H1 (cell line): ENCODE data around the gene ANKH. TPM values are rescaled to one million over a fixed set of nuclear protein-coding genes. Genes with fewer than 3 reads are reported as not detected.

ENCODE experiments used
- CTCF ChIA-PET: fragments of 300-600 bp; sonication (Branson Sonifier 250); formaldehyde crosslinking; loops from one replicate; lab custom pipeline; 2021; ENCODE audit not compliant: partially characterized antibody; lab: Charles Lee
- POLR2A ChIA-PET: fragments of 300-600 bp; sonication (Branson Sonifier 250); formaldehyde crosslinking; loops from one replicate; lab custom pipeline; 2021; ENCODE audit warnings: inconsistent platforms; ENCODE audit not compliant: partially characterized antibody; lab: Charles Lee
- DNase-seq, 2 experiments: peaks; one replicate each; pipeline versions ENCODE4 v3.0.0 to v3.0.0-alpha.2; 2010 to 2022; ENCODE audit warnings: low spot score in 2 of 2, low read depth in 1 of 2, mixed read lengths in 1 of 2
- FAIRE-seq: peaks from 2 replicates; lab custom pipeline; 2011; peaks lifted over from hg19 to GRCh38; lab: Jason Lieb, UNC
- H2AFZ ChIP-seq: 2 replicates; pipeline ENCODE4 v1.8.1; 2012; ENCODE audit warnings: low read length, inconsistent platforms
- H2AK5ac ChIP-seq: 2 replicates; pipeline ENCODE4 v1.6.1; 2013; ENCODE audit warnings: low read depth, low read length
- H2BK120ac ChIP-seq: replicated peaks from 2 replicates; pipeline ENCODE3; 2013; ENCODE audit warnings: low read depth, low read length, inconsistent platforms
- H2BK12ac ChIP-seq: 2 replicates; pipeline ENCODE4 v1.6.1; 2013; ENCODE audit warnings: low read depth, low read length
- H2BK15ac ChIP-seq: 2 replicates; pipeline ENCODE4 v1.6.1; 2013; ENCODE audit warnings: low read length
- H2BK20ac ChIP-seq: 2 replicates; pipeline ENCODE4 v1.6.1; 2013; ENCODE audit warnings: low read length
- H2BK5ac ChIP-seq: 2 replicates; pipeline ENCODE4 v1.6.1; 2013; ENCODE audit warnings: low read depth, low read length
- H3K14ac ChIP-seq: 2 replicates; pipeline ENCODE4 v1.6.1; 2013; ENCODE audit warnings: inconsistent platforms; ENCODE audit not compliant: insufficient read length
- H3K18ac ChIP-seq: 2 replicates; pipeline ENCODE4 v1.6.1; 2013; ENCODE audit warnings: low read length; ENCODE audit errors: extremely low read depth
- H3K23ac ChIP-seq: 2 replicates; pipeline ENCODE4 v1.6.1; 2013; ENCODE audit warnings: inconsistent platforms; ENCODE audit not compliant: insufficient read length
- H3K23me2 ChIP-seq: 2 replicates; pipeline ENCODE4 v1.6.1; 2013; ENCODE audit warnings: low read depth, low read length
- H3K27ac ChIP-seq: 2 replicates; pipeline ENCODE4 v1.6.1; 2011; ENCODE audit warnings: low read depth, low read length, inconsistent platforms
- H3K27me3 ChIP-seq, 4 experiments: replicated peaks in 1 of 4; 1 replicate in 1 of 4; 2 replicates in 3 of 4; pipeline versions ENCODE4 v1.6.1 to v1.8.1; 2011 to 2013; ENCODE audit warnings: low read length in 3 of 4, mild to moderate bottlenecking in 3 of 4, inconsistent platforms in 2 of 4, mixed read lengths in 2 of 4, moderate library complexity in 1 of 4; ENCODE audit not compliant: control insufficient read depth in 3 of 4, insufficient read depth in 3 of 4; ENCODE audit errors: extremely low read depth in 1 of 4
- H3K36me3 ChIP-seq, 4 experiments: 2 replicates each; pipeline versions ENCODE4 v1.6.1 to v1.8.1; 2011 to 2013; ENCODE audit warnings: mild to moderate bottlenecking in 4 of 4, low read length in 3 of 4, moderate library complexity in 2 of 4, control low read depth in 1 of 4, inconsistent platforms in 1 of 4; ENCODE audit not compliant: insufficient read depth in 4 of 4, control insufficient read depth in 2 of 4
- H3K4ac ChIP-seq: replicated peaks from 2 replicates; pipeline ENCODE3; 2013; ENCODE audit warnings: low read length, low read depth, mixed read lengths, inconsistent platforms; ENCODE audit not compliant: insufficient read length
- H3K4me1 ChIP-seq, 4 experiments: replicated peaks in 1 of 4; 1 replicate in 1 of 4; 2 replicates in 3 of 4; pipeline versions ENCODE4 v1.6.1 to v1.8.1; 2011 to 2013; ENCODE audit warnings: low read length in 3 of 4, inconsistent platforms in 2 of 4, mixed read lengths in 1 of 4; ENCODE audit not compliant: insufficient read depth in 4 of 4, control insufficient read depth in 3 of 4
- H3K4me2 ChIP-seq, 2 experiments: 2 replicates each; pipeline versions ENCODE4 v1.6.1 to v1.8.1; 2011 to 2013; ENCODE audit warnings: low read depth in 2 of 2, low read length in 2 of 2, control low read depth in 1 of 2, inconsistent platforms in 1 of 2, mild to moderate bottlenecking in 1 of 2; ENCODE audit not compliant: insufficient read depth in 1 of 2
- H3K4me3 ChIP-seq, 4 experiments: fragments of 200-600, 300-600 bp in 1 of 4; sonication (generic), shearing (Covaris generic), sonication (Bioruptor Twin) in 1 of 4; 2 replicates each; pipeline versions ENCODE4 v1.5.1 to v1.8.1; 2011 to 2016; ENCODE audit warnings: low read length in 4 of 4, low read depth in 3 of 4, control low read depth in 2 of 4, inconsistent platforms in 2 of 4, mild to moderate bottlenecking in 2 of 4, mixed read lengths in 1 of 4, moderate library complexity in 1 of 4; ENCODE audit not compliant: insufficient read depth in 2 of 4; ENCODE audit errors: extremely low read depth in 1 of 4
- H3K56ac ChIP-seq: replicated peaks from 2 replicates; pipeline ENCODE3; 2013; ENCODE audit warnings: low read depth, mild to moderate bottlenecking, mixed read lengths, low read length, inconsistent platforms; ENCODE audit not compliant: insufficient read length
- H3K79me1 ChIP-seq: 2 replicates; pipeline ENCODE4 v1.6.1; 2013; ENCODE audit warnings: low read depth, low read length, control low read depth
- H3K79me2 ChIP-seq, 2 experiments: 2 replicates each; pipeline versions ENCODE4 v1.6.1 to v1.8.1; 2012 to 2013; ENCODE audit warnings: low read length in 2 of 2, mild to moderate bottlenecking in 2 of 2, inconsistent platforms in 1 of 2; ENCODE audit not compliant: insufficient read depth in 2 of 2, control insufficient read depth in 1 of 2
- H3K9ac ChIP-seq, 4 experiments: replicated peaks in 1 of 4; 1 replicate in 1 of 4; 2 replicates in 3 of 4; pipeline versions ENCODE4 v1.6.1 to v1.8.1; 2011 to 2013; ENCODE audit warnings: low read depth in 3 of 4, low read length in 3 of 4, control low read depth in 2 of 4, mild to moderate bottlenecking in 2 of 4, moderate library complexity in 2 of 4, inconsistent platforms in 1 of 4; ENCODE audit errors: extremely low read depth in 1 of 4
- H3K9me3 ChIP-seq, 2 experiments: 2 replicates each; pipeline versions ENCODE4 v1.6.1 to v1.8.1; 2012 to 2013; ENCODE audit warnings: mild to moderate bottlenecking in 2 of 2, moderate library complexity in 2 of 2, control low read depth in 1 of 2, inconsistent platforms in 1 of 2, low read depth in 1 of 2, low read length in 1 of 2, mixed read lengths in 1 of 2; ENCODE audit not compliant: insufficient read depth in 2 of 2
- H4K20me1 ChIP-seq, 2 experiments: replicated peaks in 1 of 2; 2 replicates each; pipeline versions ENCODE3 to v1.8.1; 2011 to 2013; ENCODE audit warnings: inconsistent platforms in 2 of 2, low read length in 2 of 2, mild to moderate bottlenecking in 1 of 2; ENCODE audit not compliant: insufficient read depth in 2 of 2, control insufficient read depth in 1 of 2
- H4K5ac ChIP-seq: 2 replicates; pipeline ENCODE4 v1.6.1; 2013; ENCODE audit warnings: low read length, low read depth, mixed read lengths, inconsistent platforms; ENCODE audit not compliant: insufficient read length
- H4K8ac ChIP-seq: 2 replicates; pipeline ENCODE4 v1.8.0; 2013; ENCODE audit warnings: mild to moderate bottlenecking, moderate library complexity, low read length, inconsistent platforms; ENCODE audit not compliant: insufficient read depth; ENCODE audit errors: extremely low read depth
- H4K91ac ChIP-seq: replicated peaks from 2 replicates; pipeline ENCODE3; 2013; ENCODE audit warnings: low read length, mixed read lengths, inconsistent platforms; ENCODE audit not compliant: insufficient read length
- ASH2L ChIP-seq: fragments of 200-600, 300-600 bp; sonication (generic); IDR thresholded peaks from one replicate; pipeline ENCODE4 v1.7.1; 2017; ENCODE audit warnings: low read length
- ATF3 ChIP-seq: IDR thresholded peaks from 2 replicates; pipeline ENCODE4 v1.6.1; 2011; ENCODE audit warnings: low read depth, mild to moderate bottlenecking, low read length; ENCODE audit not compliant: insufficient read depth
- CBX8 ChIP-seq: fragments of 300-800, 300-1000 bp; sonication (generic); IDR thresholded peaks from 2 replicates; pipeline ENCODE4 v1.7.1; 2016; ENCODE audit warnings: low read depth, low read length, borderline replicate concordance
- CEBPB ChIP-seq: IDR thresholded peaks from 2 replicates; pipeline ENCODE4 v1.6.1; 2012; ENCODE audit warnings: low read depth, low read length
- CHD1 ChIP-seq: IDR thresholded peaks from 2 replicates; pipeline ENCODE4 v1.6.1; 2012; ENCODE audit warnings: low read depth, low read length, improper control_type of control experiment
- CTBP2 ChIP-seq: IDR thresholded peaks from 2 replicates; pipeline ENCODE4 v1.7.0; 2011; ENCODE audit warnings: borderline replicate concordance, mild to moderate bottlenecking, moderate library complexity, mixed read lengths, low read length; ENCODE audit not compliant: insufficient read depth, insufficient read length
- HDAC6 ChIP-seq: IDR thresholded peaks from one replicate; pipeline ENCODE4 v1.7.1; 2012; ENCODE audit warnings: low read depth, mild to moderate bottlenecking, inconsistent platforms, low read length, moderate library complexity
- POLR2A ChIP-seq, 2 experiments: IDR thresholded peaks; 1 replicate in 1 of 2; 2 replicates in 1 of 2; pipeline ENCODE4 v1.6.1; 2011; ENCODE audit warnings: low read depth in 2 of 2, low read length in 2 of 2, mild to moderate bottlenecking in 2 of 2; ENCODE audit errors: control extremely low read depth in 1 of 2
- SP1 ChIP-seq: IDR thresholded peaks from 2 replicates; pipeline ENCODE4 v1.6.1; 2011; ENCODE audit warnings: low read depth, low read length
- SP4 ChIP-seq: IDR thresholded peaks from 2 replicates; pipeline ENCODE4 v1.6.1; 2012; ENCODE audit warnings: low read length, inconsistent platforms
- TAF7 ChIP-seq: optimal IDR thresholded peaks from 2 replicates; pipeline ENCODE3; 2011; ENCODE audit warnings: low read depth, mild to moderate bottlenecking, inconsistent platforms, low read length, moderate library complexity, borderline replicate concordance
- WGBS, 2 experiments: shearing (Covaris generic) in 1 of 2; methylation state at CpG; one replicate each; pipeline versions ENCODE4 v1.1.6 to v1.1.7; 2013 to 2015; ENCODE audit warnings: low lambda C conversion rate in 2 of 2, mixed read lengths in 2 of 2, inconsistent platforms in 1 of 2, low coverage in 1 of 2, missing lambda C conversion rate in 1 of 2; ENCODE audit not compliant: insufficient replicate concordance in 2 of 2, insufficient coverage in 1 of 2, insufficient read length in 1 of 2; ENCODE audit errors: extremely low coverage in 1 of 2, missing lambda C conversion rate in 1 of 2; 5-methylcytosine and 5-hydroxymethylcytosine counted together
- polyA plus RNA-seq, 7 experiments: library from polyadenylated mRNA; depleted of rRNA in 3 of 7; stranded (reverse) in 5 of 7; unstranded in 2 of 7; fragments of >200 nt in 5 of 7; fragments of 200-250 nt in 2 of 7; gene quantifications; 1 replicate in 5 of 7; 2 replicates in 1 of 7; 4 replicates in 1 of 7; pipeline versions ENCODE4 v1.2.1 to v1.2.3, GENCODE V29; 2011 to 2013; ENCODE audit warnings: missing spikeins in 2 of 7, mixed read lengths in 2 of 7
- total RNA-seq: library from RNA; stranded (reverse); fragmentation: NEBNext Ultra II Directional; extraction: Animal tissue kit (Norgen Biotek cat#: 25700); gene quantifications from 2 replicates; pipeline ENCODE4 v1.2.1, GENCODE V29; 2021

The ANKH gene
- total and polyA plus RNA-seq, 2 of the 8 experiments (the other 6 are each of a cell fraction or from before 2014, with no cell fraction given), result 5.3 to 13.0 TPM

- Histone ChIP-seq H2BK12ac (no peak overlapping the region), H4K91ac (no peak overlapping the region), H2AFZ (no peak overlapping the region), H4K20me1 (no peaks in the 10 kb centered on the region), H2AK5ac (no peak overlapping the region), H3K56ac (no peak overlapping the region), H3K23ac (no peak overlapping the region), H3K79me1 (no peaks in the 10 kb centered on the region; the same call in 1 of the 2 replicates), H3K27me3 (no peaks in the 10 kb centered on the region), H3K27ac (no peak overlapping the region), H3K9ac (no peak overlapping the region), H3K4me3 (no peak overlapping the region), H3K4me2 (no peak overlapping the region), H2BK120ac (no peak overlapping the region), H4K8ac (peak overlapping the region; percentile 15), H3K9me3 (no peaks in the 10 kb centered on the region), H2BK5ac (no peak overlapping the region), H3K36me3 (no peaks in the 10 kb centered on the region), H3K23me2 (no peaks in the 10 kb centered on the region), H2BK20ac (no peak overlapping the region), H3K79me2 (no peaks in the 10 kb centered on the region), H3K4ac (no peak overlapping the region), H2BK15ac (no peak overlapping the region), H3K18ac (no peak overlapping the region), H3K4me1 (peaks cover 0 to 11% (median 0%) of the 10 kb centered on the region in 4 experiments; a peak in 2 of 7 replicates), H4K5ac (no peak overlapping the region), H3K14ac (no peak overlapping the region)
- FAIRE-seq (no peak), DNase-seq (no peak)
- ChIA-PET POLR2A (no interaction called here), CTCF (interaction anchor here (1.1 to 2.2 kb wide), 5 partner anchors 14 to 91 kb away, joined by 3 to 6 read pairs (median 4); no protein-coding TSS in a partner anchor)
- 91% methylated on average over 7 of the region's 7 CpGs; no CpG with 5 or more reads in 1 of the 2 experiments for WGBS, 2 experiments
- TF ChIP-seq CBX8 (no peak), CEBPB (no peak), CHD1 (no peak), TAF7 (no peak), SP4 (no peak), CTBP2 (no peak), ASH2L (no peak), POLR2A (IDR thresholded peaks at IDR 0.05; ENCODE audit: control extremely low read depth in 1 of 2, low read depth in 2 of 2, low read length in 2 of 2) (no peak), SP1 (no peak), ATF3 (no peak), HDAC6 (no peak)
Measured at GRCh38 chr5:14775857-14776256, 95.7 kb downstream of the ANKH start.
